ENCODE data around the gene CDNF. TPM values are rescaled to one million over a fixed set of nuclear protein-coding genes. Genes with fewer than 3 reads are reported as not detected.
"Not testable (repeated sequence)": the region's sequence is repeated elsewhere in the genome, so short reads cannot be mapped to it uniquely, and the experiment has no call there.

CDNF gene
- polyA plus RNA-seq, 4 donors: 2.1 to 3.1 (median 2.6) TPM

DNA sequence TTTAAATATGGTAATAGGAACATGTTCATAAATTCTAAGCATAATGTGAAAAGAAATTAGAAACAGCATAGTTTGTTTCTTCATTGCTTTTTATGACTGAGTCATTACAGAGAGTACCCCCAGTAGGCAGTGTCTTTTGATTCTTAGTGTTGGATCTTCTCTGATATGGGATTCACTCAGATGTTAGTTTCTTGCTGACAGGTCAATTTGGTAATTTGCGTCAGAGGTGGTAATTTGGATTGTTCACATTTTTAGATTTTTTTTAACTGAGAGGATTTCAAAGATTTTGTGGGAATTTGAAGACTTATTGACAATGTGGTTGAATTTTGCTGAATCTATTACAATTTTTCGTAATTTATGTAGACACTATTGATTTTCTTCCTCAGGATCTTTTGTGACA, 2.3 kb upstream of the CDNF start:
- DNase-seq (ENCODE audit: low read depth in 4 of 4, low spot score in 3 of 4): no peak

DNA sequence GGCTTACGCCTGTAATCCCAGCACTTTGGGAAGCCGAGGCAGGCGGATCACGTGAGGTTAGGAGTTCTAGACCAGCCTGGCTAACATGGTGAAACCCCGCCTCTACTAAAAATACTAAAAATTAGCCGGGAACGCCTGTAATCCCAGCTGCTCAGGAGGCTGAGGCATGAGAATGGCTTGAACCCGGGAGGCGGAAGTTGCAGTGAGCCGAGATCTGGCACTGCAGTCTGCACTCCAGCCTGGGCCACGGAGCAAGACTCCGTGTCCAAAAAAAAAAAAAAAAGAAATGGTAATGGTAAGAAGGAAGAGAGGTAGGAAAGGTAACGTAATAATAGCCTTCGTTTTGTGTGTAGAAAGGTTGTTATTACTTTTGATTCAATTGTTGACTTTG, 1.5 kb upstream of the CDNF start:
- no peak for DNase-seq (ENCODE audit: low read depth in 4 of 4, low spot score in 3 of 4)

DNA sequence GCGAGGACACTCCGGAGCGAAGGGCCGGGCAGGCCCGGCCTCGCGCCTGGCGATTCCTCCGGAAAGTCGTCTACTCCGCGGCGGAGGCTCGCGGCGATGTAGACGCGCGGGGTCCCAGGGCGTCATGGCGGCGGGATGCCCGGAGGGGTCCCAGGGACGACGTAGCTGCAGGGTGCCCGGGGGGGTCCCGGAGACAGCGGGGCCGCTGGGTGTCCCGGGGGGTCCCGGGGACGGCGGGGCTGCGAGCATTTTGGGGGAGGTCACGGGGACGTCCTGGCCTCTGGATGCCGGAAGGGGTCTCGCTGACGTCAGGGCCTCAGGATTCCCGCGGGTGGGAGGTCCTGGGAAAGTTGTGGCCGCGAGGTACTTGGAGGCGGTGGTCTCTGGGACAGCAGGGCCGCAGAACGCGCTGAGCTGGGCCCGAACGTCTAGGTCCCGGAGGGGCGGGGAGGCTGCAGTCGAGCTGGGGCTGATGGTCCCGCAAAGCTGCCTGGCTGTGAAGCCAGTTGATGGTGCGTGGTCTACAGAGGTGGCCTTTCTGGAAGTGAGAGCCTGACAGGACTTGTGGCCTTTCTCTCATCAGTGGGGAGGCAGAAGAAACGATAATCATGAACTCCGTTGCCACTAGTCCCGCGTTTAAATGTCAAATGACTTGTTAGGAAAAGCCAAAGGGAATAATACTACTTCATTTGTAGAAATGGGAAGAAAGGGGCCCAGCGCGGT, 906 bp upstream of the CDNF start:
- DNase-seq (ENCODE audit: low read depth in 4 of 4, low spot score in 3 of 4): peak in 1 of 4 donors; percentile 43

DNA sequence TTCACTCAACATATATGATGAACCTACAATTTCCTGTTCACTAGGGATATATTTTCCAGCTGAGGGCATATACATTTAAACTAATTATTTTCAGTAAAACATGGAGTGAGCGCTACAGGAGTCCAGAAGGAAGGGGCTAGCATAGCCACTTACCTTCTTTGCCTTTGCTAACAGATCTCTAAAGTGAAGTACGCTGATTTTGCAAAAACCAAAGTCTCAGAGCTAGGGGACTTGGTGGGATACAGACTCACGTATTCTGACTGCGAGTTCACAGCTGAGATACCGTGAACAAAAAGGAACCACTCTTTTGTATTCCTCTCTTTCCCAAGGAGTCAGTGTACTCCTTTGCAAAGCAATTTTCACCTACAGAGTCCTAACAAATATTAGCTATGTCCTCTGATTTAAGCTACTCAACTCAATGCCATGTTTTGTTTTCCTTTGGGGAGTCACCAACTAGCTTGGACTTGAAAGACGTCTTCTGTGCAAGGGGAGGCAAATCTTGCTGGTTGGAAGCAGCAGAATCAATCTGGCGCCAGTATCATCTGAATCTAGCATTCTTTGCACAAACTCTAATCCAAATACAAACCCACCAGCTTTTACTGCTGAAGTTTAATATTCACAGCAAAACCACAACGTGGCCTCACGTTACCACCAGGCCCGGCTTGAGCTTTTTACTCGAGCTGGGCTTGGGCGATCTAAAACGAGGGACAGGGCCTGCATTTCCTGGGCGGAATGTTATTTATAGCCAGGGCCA, 657 bp downstream of the CDNF start:
- peak in 3 of 4 donors; percentile 6 to 68 (median 66) for DNase-seq (ENCODE audit: low read depth in 4 of 4, low spot score in 3 of 4)

DNA sequence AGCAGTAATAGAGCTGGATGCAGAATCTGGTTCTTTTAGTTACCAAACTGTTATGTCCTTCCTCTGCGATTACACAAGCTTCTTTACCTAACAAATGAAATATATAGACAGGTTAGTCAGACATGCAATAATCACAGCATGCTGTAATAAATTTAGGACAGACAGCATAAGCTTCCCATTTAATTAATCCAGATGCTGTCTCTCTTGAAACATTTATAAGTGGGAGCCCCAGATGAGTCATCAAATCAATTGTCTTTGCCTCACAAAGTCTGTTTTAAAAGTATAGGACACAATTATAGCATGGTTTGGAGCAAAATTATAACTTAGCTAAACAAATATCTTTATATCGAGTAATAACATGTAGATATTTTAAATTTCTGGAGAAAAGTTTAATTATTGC, 1.6 kb downstream of the CDNF start:
- no peak for DNase-seq (ENCODE audit: low read depth in 4 of 4, low spot score in 3 of 4)

DNA sequence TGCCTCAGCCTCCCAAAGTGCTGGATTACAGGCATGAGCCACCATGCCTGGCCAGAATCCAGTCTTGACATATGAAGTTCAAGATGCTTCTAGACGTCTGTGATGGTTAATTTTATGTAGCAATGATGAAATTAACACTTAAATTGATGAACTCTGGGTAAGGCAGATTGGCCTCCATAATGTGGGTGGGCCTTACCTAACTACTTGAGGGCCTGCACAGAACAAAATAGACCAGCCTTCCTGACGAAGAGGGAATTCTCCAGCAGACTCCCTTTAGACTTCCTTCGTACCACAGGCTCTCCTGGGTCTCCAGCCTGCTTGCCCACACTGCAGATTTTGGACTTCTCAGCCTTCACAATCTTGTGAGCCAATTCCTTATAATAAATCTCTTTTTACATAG, 4.7 kb downstream of the CDNF start:
- no peak for DNase-seq (ENCODE audit: low read depth in 4 of 4, low spot score in 3 of 4)

DNA sequence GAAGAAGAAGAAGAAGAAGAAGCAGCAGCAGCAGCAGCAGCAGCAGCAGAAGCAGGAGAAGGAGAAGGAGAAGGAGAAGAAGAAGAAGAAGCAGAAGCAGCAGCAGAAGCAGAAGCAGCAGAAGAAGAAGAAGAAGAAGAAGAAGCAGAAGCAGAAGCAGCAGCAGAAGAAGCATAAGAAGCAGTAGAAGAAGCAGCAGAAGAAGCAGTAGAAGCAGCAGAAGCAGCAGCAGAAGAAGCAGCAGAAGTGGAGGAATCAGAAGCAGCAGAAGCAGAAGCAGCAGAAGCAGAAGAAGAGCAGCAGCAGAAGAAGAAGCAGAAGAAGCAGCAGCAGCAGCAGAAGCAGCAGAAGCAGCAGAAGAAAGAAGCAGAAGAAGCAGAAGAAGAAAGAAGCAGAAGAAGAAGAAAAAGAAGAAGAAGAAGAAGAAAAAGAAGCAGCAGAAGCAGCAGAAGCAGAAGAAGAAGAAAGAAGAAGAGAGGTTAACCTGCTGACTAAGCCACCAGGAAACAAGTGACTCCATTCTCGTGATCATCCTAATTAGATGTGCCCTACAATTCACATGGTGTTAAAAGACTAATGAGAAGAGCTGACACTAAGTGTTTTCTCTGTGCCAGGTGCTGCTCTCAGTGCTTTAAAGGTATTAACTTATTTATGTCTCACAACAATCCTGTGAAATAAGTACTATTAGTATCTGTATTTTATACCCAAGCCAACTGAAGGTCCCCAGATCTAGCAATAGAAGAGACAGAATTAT, 11.6 kb downstream of the CDNF start:
- no peak for DNase-seq (ENCODE audit: low read depth in 4 of 4, low spot score in 3 of 4)

DNA sequence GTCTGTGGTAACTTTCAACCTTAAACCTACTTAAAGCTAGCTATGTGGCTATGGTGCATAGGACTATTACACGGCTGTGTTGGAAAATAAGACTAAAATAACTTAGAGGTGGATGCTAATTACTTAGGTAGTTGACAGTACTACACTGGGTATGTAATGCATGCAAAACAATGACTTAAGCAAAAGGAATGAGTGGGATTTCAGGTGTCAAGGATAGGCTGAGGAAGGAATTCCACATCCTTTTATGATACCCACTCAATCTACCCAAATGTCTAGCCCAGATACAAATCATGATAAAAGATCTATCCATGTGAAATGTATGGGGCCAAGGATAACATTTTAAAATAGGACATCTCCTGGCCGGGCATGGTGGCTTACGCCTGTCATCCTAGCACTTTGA, 13.9 kb downstream of the CDNF start:
- DNase-seq (ENCODE audit: low read depth in 4 of 4, low spot score in 3 of 4): no peak

DNA sequence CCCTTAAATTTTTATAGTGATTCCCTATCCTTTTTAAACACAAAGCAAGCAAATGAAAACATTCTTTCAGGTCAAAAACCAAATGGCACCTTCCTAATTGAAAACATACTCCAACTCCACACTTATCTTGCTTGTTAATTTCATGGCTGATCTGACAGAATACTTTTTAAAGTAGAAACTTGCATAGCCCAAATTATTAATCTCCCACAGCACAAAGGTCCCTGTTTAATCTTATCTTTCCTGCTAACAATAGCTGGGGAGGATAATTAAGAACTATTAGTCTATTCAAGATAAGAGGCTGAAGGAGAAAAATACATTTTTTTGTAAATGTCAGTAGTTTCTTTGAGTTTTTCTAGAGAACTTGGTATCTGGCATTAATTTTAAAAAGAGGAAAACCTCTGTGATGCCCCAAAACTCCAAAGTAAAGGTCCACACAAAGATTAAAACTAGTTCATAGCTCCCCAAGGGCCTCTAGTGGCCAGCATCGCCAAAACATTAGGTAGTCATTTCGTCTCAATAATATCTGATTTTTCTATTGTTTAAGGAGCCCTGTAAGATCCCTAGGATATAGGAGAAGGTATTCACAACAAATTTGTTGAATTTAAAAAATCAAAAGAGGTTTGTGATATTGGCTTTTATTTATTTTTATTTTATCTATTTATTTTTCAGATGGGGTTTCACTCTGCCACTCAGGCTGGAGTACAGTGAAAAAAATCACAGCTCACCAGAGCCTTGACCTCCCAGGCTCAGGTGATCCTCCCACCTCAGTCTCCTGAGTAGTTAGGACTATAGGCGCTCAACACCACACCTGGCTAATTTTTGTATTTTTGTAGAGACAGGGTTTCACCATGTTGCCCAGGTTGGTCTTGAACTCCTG, 14.7 kb downstream of the CDNF start:
- no peak for DNase-seq (ENCODE audit: low read depth in 4 of 4, low spot score in 3 of 4)

DNA sequence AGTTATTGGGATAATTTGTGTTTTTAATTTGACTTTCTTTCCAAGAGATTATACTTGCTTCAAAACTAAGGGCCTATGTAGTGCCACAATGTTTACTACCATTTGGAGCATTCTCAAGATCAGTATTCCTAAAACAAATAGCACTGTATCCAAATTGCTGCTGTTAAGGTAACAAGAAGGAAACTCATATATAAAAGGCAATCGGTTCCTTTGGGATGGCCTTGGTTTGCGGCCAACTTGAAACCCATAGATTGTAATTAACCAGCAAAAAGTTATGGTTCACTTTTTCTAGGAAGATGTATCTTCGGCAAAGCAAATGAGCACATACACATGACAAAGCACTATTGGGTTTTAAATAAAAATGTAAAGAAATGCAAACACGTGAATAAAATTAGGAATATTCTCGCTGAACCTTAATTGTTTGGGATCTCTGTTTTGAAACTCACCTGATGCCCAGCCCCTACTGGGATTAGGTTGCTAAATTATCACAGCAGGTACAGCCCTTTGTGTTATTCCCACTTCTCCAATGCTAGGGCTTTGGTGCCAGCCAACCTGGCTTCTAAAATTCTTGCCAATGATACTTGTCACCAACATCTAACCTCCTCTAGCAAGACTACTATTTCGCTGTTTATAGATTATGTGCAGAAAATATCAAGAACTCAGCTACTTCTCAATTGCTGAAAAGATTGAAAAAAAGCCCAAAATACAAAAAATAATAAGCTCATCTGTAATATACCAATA, 16.0 kb downstream of the CDNF start:
- no peak for DNase-seq (ENCODE audit: low read depth in 4 of 4, low spot score in 3 of 4)

DNA sequence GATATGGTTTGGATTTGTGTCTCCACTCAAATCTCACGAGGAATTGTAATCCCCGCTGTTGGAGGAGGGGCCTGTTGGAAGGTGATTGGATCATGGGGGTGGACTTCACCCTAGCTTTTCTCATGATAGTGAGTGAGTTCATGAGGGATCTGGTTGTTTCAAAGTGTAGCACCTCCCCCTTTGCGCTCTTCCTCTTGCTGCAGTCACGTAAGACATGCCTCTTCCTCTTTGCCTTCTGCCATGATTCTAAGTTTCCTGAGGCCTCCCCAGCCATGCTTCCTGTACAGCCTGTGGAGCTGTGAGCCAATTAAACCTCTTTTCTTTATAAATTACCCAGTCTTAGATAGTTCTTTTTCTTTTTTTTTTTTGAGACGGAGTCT, 17.1 kb downstream of the CDNF start:
- no peak for DNase-seq (ENCODE audit: low read depth in 4 of 4, low spot score in 3 of 4)

DNA sequence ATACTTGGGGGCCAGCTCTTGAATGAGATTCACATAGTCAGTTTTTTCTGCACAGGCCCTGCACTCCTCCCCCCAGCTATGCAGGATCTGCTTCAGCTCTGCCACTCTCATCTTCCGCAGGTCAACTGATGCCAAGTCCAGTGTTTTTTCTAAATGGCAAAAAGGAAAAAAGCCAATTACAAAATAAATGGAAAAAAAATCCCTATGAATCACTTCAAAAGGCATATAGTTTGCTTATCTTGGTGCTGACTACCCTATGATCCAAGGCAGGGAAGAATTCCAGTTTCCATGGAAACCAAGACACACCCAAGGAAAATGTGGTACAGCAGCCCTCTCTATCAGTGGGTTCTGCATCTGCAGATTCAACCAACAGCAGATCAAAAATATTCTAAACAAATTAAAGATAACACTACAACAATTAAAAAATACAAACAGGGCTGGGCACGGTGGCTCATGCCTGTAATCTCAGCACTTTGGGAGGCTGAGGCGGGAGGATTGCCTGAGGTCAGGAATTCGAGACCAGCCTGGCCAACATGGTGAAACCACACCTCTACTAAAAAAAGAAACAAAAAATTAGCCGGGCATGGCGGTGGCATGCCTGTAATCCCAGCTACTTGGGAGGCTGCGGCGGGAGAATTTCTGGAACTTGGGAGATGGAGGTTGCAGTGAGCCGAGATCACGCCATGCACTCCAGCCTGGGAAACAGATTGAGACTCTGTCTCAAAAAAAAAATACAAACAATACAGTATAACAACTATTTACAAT, 17.6 kb downstream of the CDNF start:
- no peak for DNase-seq (ENCODE audit: low read depth in 4 of 4, low spot score in 3 of 4)

DNA sequence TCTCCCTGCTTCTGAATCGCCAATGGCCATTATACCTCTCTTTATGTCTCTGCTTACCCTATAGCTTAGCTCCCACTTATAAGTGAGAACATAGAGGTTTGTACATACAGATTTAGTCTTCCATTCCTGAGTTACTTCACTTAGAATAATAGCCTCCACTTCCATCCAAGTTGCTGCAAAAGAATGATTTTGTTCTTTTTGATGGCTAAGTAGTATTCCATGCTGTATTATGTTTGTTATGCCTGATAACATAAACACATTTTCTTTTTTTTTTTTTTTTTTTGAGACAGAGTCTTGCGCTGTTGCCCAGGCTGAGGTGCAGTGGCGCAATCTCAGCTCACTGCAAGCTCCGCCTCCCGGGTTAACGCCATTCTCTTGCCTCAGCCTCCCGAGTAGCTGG, 21.1 kb downstream of the CDNF start:
- DNase-seq (ENCODE audit: low read depth in 4 of 4, low spot score in 3 of 4): not testable (repeated sequence)

DNA sequence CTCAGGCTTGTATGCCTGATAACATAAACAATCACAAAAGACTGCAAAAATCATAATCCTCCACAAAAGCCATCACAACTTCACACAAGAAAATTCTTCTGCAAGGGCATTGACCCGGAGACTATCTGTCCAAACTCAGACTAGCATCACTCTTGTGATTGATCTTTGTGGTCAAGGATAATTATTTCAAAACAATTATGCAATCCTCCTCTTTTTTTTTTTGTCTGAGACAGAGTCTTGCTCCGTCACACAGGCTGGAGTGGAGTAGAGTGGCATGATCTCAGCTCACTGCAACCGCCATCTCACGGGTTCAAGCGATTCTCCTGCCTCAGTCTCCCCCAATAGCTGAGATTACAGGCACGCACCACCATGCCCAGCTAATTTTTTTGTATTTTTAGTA, 22.2 kb downstream of the CDNF start:
- DNase-seq (ENCODE audit: low read depth in 4 of 4, low spot score in 3 of 4): no peak

DNA sequence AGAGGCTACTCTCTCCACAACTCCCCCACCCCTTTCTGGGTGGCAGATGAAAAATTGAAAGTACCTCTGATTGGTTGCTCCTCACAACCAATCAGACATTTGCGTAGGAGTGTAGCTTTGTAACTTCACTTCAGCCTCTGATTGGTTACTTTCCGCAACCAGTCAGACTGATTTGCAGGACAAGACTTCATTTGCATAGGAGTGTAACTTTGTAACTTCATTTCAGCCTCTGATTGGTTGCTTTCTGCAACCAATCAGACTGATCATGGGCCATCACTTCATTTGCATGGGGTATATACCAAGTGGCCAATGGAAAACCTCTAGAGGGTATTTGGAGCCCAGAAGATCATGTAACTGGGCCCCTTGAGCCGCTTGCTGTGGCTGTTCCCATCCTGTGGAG, 25.6 kb downstream of the CDNF start:
- no peak for DNase-seq (ENCODE audit: low read depth in 4 of 4, low spot score in 3 of 4)

DNA sequence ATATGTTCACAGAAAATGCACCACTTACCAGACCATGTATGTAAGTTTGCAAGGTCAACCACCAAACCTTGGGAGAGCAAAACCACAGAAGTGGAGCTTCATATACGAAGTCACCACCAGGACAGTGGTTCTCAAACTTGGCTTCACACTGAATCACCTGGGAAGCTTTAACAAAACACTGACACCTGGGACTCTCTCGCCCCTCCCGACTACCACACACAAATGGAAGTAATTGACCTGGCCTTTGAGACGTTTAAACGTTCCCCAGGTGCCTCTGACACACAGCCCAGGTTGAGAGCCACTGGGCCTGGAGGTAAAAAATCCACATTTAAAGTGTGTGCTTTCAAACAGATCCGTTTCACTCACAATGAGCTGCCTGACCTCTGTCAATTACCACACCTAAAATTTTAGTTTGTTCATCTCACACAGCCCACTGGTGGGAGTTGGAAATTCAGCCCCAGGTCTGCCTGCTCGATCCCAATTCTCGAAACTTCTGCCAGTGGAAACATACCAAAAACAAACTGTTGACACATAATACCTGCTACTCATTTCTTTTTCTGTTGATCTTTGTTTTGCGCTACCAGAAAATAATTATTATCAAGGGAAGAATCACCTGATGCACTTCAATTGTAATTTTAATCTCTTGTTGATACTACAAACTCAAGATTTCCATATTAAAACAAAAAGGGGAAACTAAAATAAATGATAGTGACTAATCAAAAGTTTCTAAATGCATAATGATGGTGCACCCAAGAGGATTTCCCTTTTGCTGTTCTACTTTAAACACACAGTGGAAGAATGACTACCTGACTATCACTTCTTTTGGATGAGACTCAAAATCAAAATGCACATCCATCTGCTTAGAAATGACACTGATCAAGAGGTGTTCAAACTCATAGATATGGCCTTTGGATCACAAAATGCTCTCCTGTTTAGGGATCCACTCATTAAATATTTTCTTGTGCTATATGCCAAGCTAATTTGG, 26.6 kb downstream of the CDNF start:
- DNase-seq (ENCODE audit: low read depth in 4 of 4, low spot score in 3 of 4): no peak

DNA sequence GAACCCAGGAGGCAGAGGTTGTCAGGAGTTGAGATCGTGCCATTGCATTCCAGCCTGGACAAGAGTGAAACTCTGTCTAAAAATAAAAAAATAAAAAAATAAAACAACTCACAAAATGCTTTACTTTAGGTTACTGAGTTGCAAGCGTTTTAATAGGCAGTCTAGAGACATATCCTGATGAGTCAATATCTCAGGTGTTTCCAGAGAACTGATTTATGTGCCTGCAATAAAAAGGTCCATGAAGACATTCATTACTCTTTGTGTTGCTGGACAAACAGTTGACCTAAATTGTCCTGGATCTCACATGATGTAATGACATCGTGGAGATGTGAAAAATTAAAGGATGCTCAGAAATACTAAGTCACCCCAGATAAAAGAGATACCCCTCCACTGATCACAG, 31.5 kb downstream of the CDNF start:
- DNase-seq (ENCODE audit: low read depth in 4 of 4, low spot score in 3 of 4): no peak

DNA sequence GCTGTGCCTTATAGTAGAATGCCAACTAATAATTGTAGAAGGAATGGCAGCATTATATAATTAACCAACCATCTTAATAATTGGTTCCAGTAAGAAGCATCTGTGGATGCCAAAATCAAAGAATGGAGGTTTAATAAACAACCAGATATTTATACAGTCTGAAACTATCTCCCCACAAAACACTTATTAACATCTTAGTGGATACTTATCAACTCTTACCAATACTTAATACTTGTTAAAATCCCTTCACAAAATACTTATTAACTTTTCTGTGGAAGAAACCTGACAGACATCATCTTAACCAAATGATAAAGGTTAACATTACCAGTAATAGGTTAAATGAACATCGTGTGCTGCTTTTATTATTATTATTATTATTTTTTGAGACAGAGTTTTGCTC, 34.0 kb downstream of the CDNF start:
- DNase-seq (ENCODE audit: low read depth in 4 of 4, low spot score in 3 of 4): no peak
